ENCODE measurements around the gene DSCAML1. TPM values are rescaled to one million over a fixed set of nuclear protein-coding genes. Genes with fewer than 3 reads are reported as not detected.
A peak's percentile ranks its signal among the peaks of the same experiment; 100 is the strongest.

Gene DSCAML1
- total and polyA plus RNA-seq, 2 of the 8 experiments (the other 6 are each of a cell fraction or from before 2014, with no cell fraction given): 0.19 to 0.24 TPM

GRCh38 chr11:117614728-117615127 is 182.3 kb downstream of the DSCAML1 start:
- Histone ChIP-seq H3K56ac (replicated peaks; ENCODE audit: insufficient read length, low read depth, low read length) (no peak overlapping the region), H3K27ac (ENCODE audit: low read depth, low read length) (no peak overlapping the region), H3K18ac (ENCODE audit: extremely low read depth, low read length) (no peak overlapping the region; the same call in 1 of the 2 replicates), H3K79me1 (ENCODE audit: low read depth, low read length) (no peaks in the 10 kb centered on the region), H4K8ac (ENCODE audit: extremely low read depth, insufficient read depth, low read length) (no peak overlapping the region), H3K4me3 (ENCODE audit: extremely low read depth in 1 of 4, insufficient read depth in 2 of 4, low read depth in 3 of 4, low read length in 4 of 4) (no peak overlapping the region), H2BK120ac (replicated peaks; ENCODE audit: low read depth, low read length) (no peak overlapping the region), H4K5ac (ENCODE audit: insufficient read length, low read depth, low read length) (no peak overlapping the region), H3K14ac (ENCODE audit: insufficient read length) (no peak overlapping the region), H2BK5ac (ENCODE audit: low read depth, low read length) (no peak overlapping the region), H2BK15ac (ENCODE audit: low read length) (no peak overlapping the region), H3K4ac (replicated peaks; ENCODE audit: insufficient read length, low read depth, low read length) (no peak overlapping the region), H3K27me3 (replicated peaks in 1 of 4; ENCODE audit: control insufficient read depth in 3 of 4, extremely low read depth in 1 of 4, insufficient read depth in 3 of 4, low read length in 3 of 4) (peaks cover 0 to 2% (median 1%) of the 10 kb centered on the region in 4 experiments; a peak in 1 of 7 replicates), H2AK5ac (ENCODE audit: low read depth, low read length) (0 out of 2 replicates have a peak overlapping the region, but pooled peaks have one; percentile 5), H3K4me1 (replicated peaks in 1 of 4; ENCODE audit: control insufficient read depth in 3 of 4, insufficient read depth in 4 of 4, low read length in 3 of 4) (peaks cover 0 to 28% (median 22%) of the 10 kb centered on the region in 4 experiments; a peak in 5 of 7 replicates), H3K36me3 (ENCODE audit: control insufficient read depth in 2 of 4, insufficient read depth in 4 of 4, low read length in 3 of 4) (no peaks in the 10 kb centered on the region), H3K9ac (replicated peaks in 1 of 4; ENCODE audit: extremely low read depth in 1 of 4, low read depth in 3 of 4, low read length in 3 of 4) (no peak overlapping the region), H3K9me3 (ENCODE audit: insufficient read depth in 2 of 2, low read depth in 1 of 2, low read length in 1 of 2) (no peaks in the 10 kb centered on the region), H3K23me2 (ENCODE audit: low read depth, low read length) (no peaks in the 10 kb centered on the region; the same call in 1 of the 2 replicates), H2BK12ac (ENCODE audit: low read depth, low read length) (no peak overlapping the region), H4K20me1 (replicated peaks in 1 of 2; ENCODE audit: control insufficient read depth in 1 of 2, insufficient read depth in 2 of 2, low read length in 2 of 2) (no peaks in the 10 kb centered on the region), H4K91ac (replicated peaks; ENCODE audit: insufficient read length, low read length) (no peak overlapping the region), H3K79me2 (ENCODE audit: control insufficient read depth in 1 of 2, insufficient read depth in 2 of 2, low read length in 2 of 2) (no peaks in the 10 kb centered on the region), H3K4me2 (ENCODE audit: insufficient read depth in 1 of 2, low read depth in 2 of 2, low read length in 2 of 2) (peak overlapping the region in 1 of 2 experiments; percentile 47; a peak in 2 of 4 replicates), H3K23ac (ENCODE audit: insufficient read length) (no peak overlapping the region), H2AFZ (ENCODE audit: low read length) (no peak overlapping the region), H2BK20ac (ENCODE audit: low read length) (no peak overlapping the region)
- POLR2A ChIA-PET (ENCODE audit: partially characterized antibody): interaction anchor here (1.9 kb wide), 1 partner anchor 9 kb away, joined by 6 read pairs; no protein-coding TSS in a partner anchor
- no peak for FAIRE-seq
- no peak for DNase-seq (ENCODE audit: low read depth in 1 of 2, low spot score in 2 of 2)
- CTCF ChIA-PET (ENCODE audit: partially characterized antibody): interaction anchor here (0.7 to 11.2 kb wide), 38 partner anchors 11 to 332 kb away, joined by 3 to 142 read pairs (median 4); no protein-coding TSS in a partner anchor
- WGBS, 2 experiments (ENCODE audit: extremely low coverage in 1 of 2, insufficient coverage in 1 of 2, insufficient read length in 1 of 2, insufficient replicate concordance in 2 of 2, low coverage in 1 of 2, low lambda C conversion rate in 2 of 2, missing lambda C conversion rate in 1 of 2): 78% methylated on average over 3 of the region's 3 CpGs; no CpG with 5 or more reads in 1 of the 2 experiments
- no peak for TF ChIP-seq TAF7 (optimal IDR thresholded peaks at IDR 0.05; ENCODE audit: borderline replicate concordance, low read depth, low read length)
- no peak for TF ChIP-seq SUZ12 (IDR thresholded peaks at IDR 0.05; ENCODE audit: low read length)
- TF ChIP-seq TBP (IDR thresholded peaks at IDR 0.05; ENCODE audit: low read depth, low read length): no peak
- no peak for TF ChIP-seq JUND (IDR thresholded peaks at IDR 0.05; ENCODE audit: low read length)
- TF ChIP-seq ATF3 (IDR thresholded peaks at IDR 0.05; ENCODE audit: insufficient read depth, low read depth, low read length): no peak
- TF ChIP-seq SP1 (IDR thresholded peaks at IDR 0.05; ENCODE audit: low read depth, low read length): no peak
- no peak for TF ChIP-seq POLR2AphosphoS5 (IDR thresholded peaks at IDR 0.05; ENCODE audit: low read depth, low read length)
- no peak for TF ChIP-seq SAP30 (IDR thresholded peaks at IDR 0.05; ENCODE audit: insufficient read depth, insufficient replicate concordance, low read length)
- no peak for TF ChIP-seq HDAC6 (IDR thresholded peaks at IDR 0.05; ENCODE audit: low read depth, low read length)
- TF ChIP-seq ASH2L (IDR thresholded peaks at IDR 0.05; ENCODE audit: low read length): no peak
- TF ChIP-seq CREB1 (IDR thresholded peaks at IDR 0.05): 0 out of 2 replicates have a peak, but pooled peaks have one; percentile 12
- TF ChIP-seq YY1 (IDR thresholded peaks at IDR 0.05; ENCODE audit: low read depth, low read length): no peak

All from H1 (cell line).